ENCODE results near the gene NLRP7. TPM values are rescaled to one million over a fixed set of nuclear protein-coding genes. Genes with fewer than 3 reads are reported as not detected.
"Not testable (repeated sequence)": the region's sequence is repeated elsewhere in the genome, so short reads cannot be mapped to it uniquely, and the experiment has no call there.

Gene NLRP7
- total RNA-seq, 1 experiment from 2014 or later: not detected

- no TSS peak for BruUV-seq (replicated peaks)
- H3F3A ChIP-seq (ENCODE audit: low read length, unreplicated experiment): no peaks in the 10 kb centered on the region
- CTCF ChIA-PET: no interaction called here
- H4K20me1 ChIP-seq (ENCODE audit: low read length): no peaks in the 10 kb centered on the region
- H2AFZ ChIP-seq (ENCODE audit: low read length): no peak overlapping the region
- H3K9me3 ChIP-seq (ENCODE audit: low read length): no peaks in the 10 kb centered on the region
- H3K4me2 ChIP-seq (ENCODE audit: low read length): no peak overlapping the region
- DNase-seq (no peak), ATAC-seq (no peak)
- no peak overlapping the region for H3K4me3 ChIP-seq (ENCODE audit: low read length)
- TF ChIP-seq EZH2phosphoT487 (IDR thresholded peaks at IDR 0.05; ENCODE audit: borderline replicate concordance, low read length): no peak
- no peaks in the 10 kb centered on the region for H3K4me1 ChIP-seq (ENCODE audit: insufficient read depth, low read length)
- no peak overlapping the region for H3K27ac ChIP-seq (ENCODE audit: low read length)
- peaks cover 32% of the 10 kb centered on the region for H3K27me3 ChIP-seq (ENCODE audit: low read length)
- no peak overlapping the region for H3K9ac ChIP-seq (ENCODE audit: low read length)
- no peaks in the 10 kb centered on the region for H3K79me2 ChIP-seq (ENCODE audit: low read length)
- H3K9me2 ChIP-seq (replicated peaks; ENCODE audit: low read length): no peaks in the 10 kb centered on the region
- intact Hi-C loops (cut with micrococcal nuclease): no loop called here
- no peaks in the 10 kb centered on the region for H3K36me3 ChIP-seq (ENCODE audit: low read depth, low read length)
- POLR2A ChIA-PET (ENCODE audit: unreplicated experiment): no interaction called here
Measured at GRCh38 chr19:54906819-54907218, 40.5 kb downstream of the NLRP7 start.

GRCh38 chr19:54905803-54906511 is 41.4 kb downstream of the NLRP7 start, which contains the start of gene NCR1:
TSS of gene NCR1 (plus strand) at chr19:54906148. CDS start at chr19:54906188, 40 bp downstream.
- H3K9ac ChIP-seq (ENCODE audit: low read length): no peak within 1 kb of the TSS
- no peak for ATAC-seq
- H3K27me3 ChIP-seq (ENCODE audit: low read length): peaks cover 34% of the 10 kb centered on the region
- H3K79me2 ChIP-seq (ENCODE audit: low read length): no peaks in the 10 kb centered on the region
- H3F3A ChIP-seq (ENCODE audit: low read length, unreplicated experiment): no peaks in the 10 kb centered on the region
- no peak within 1 kb of the TSS for H3K4me3 ChIP-seq (ENCODE audit: low read length)
- H4K20me1 ChIP-seq (ENCODE audit: low read length): no peaks in the 10 kb centered on the region
- intact Hi-C loops (cut with micrococcal nuclease): no loop called here
- H2AFZ ChIP-seq (ENCODE audit: low read length): no peak within 1 kb of the TSS
- no peak within 1 kb of the TSS for H3K27ac ChIP-seq (ENCODE audit: low read length)
- no peaks in the 10 kb centered on the region for H3K9me2 ChIP-seq (replicated peaks; ENCODE audit: low read length)
- CTCF ChIA-PET: no interaction called here
- no peak for DNase-seq
- no peaks in the 10 kb centered on the region for H3K9me3 ChIP-seq (ENCODE audit: low read length)
- H3K4me1 ChIP-seq (ENCODE audit: insufficient read depth, low read length): no peaks in the 10 kb centered on the region
- POLR2A ChIA-PET (ENCODE audit: unreplicated experiment): no interaction called here
- no peak within 1 kb of the TSS for H3K4me2 ChIP-seq (ENCODE audit: low read length)
- TF ChIP-seq EZH2 (IDR thresholded peaks at IDR 0.05; ENCODE audit: low read length, unreplicated experiment) (no peak), CTCF (conservative IDR thresholded peaks at IDR 0.05; ENCODE audit: low read depth, low read length) (no peak), EZH2phosphoT487 (IDR thresholded peaks at IDR 0.05; ENCODE audit: borderline replicate concordance, low read length) (no peak)
- BruUV-seq (replicated peaks): no TSS peak
- no peaks in the 10 kb centered on the region for H3K36me3 ChIP-seq (ENCODE audit: low read depth, low read length)

- ChIA-PET CTCF (no interaction called here), POLR2A (ENCODE audit: unreplicated experiment) (no interaction called here)
- Histone ChIP-seq H3K36me3 (ENCODE audit: low read depth, low read length) (no peaks in the 10 kb centered on the region), H3K9ac (ENCODE audit: low read length) (no peak overlapping the region), H3K79me2 (ENCODE audit: low read length) (no peaks in the 10 kb centered on the region), H3K27ac (ENCODE audit: low read length) (no peak overlapping the region), H3F3A (ENCODE audit: low read length, unreplicated experiment) (no peaks in the 10 kb centered on the region), H3K4me3 (ENCODE audit: low read length) (no peak overlapping the region), H3K4me1 (ENCODE audit: insufficient read depth, low read length) (no peaks in the 10 kb centered on the region), H3K27me3 (ENCODE audit: low read length) (peaks cover 38% of the 10 kb centered on the region), H2AFZ (ENCODE audit: low read length) (no peak overlapping the region), H3K9me2 (replicated peaks; ENCODE audit: low read length) (no peaks in the 10 kb centered on the region), H3K9me3 (ENCODE audit: low read length) (no peaks in the 10 kb centered on the region), H4K20me1 (ENCODE audit: low read length) (no peaks in the 10 kb centered on the region), H3K4me2 (ENCODE audit: low read length) (no peak overlapping the region)
- ATAC-seq (no peak), DNase-seq (no peak)
- BruUV-seq (replicated peaks): no TSS peak
- no peak for TF ChIP-seq EZH2phosphoT487 (IDR thresholded peaks at IDR 0.05; ENCODE audit: borderline replicate concordance, low read length)
- no peak for TF ChIP-seq EZH2 (IDR thresholded peaks at IDR 0.05; ENCODE audit: low read length, unreplicated experiment)
- TF ChIP-seq CTCF (conservative IDR thresholded peaks at IDR 0.05; ENCODE audit: low read depth, low read length): no peak
- intact Hi-C loops (cut with micrococcal nuclease): no loop called here
Measured at GRCh38 chr19:54905421-54905802, 41.9 kb downstream of the NLRP7 start.

GRCh38 chr19:54904261-54904660 is 43.1 kb downstream of the NLRP7 start:
- H2AFZ ChIP-seq (ENCODE audit: low read length); H3K9me3 ChIP-seq (ENCODE audit: low read length); H4K20me1 ChIP-seq (ENCODE audit: low read length); H3K36me3 ChIP-seq (ENCODE audit: low read depth, low read length); POLR2A ChIA-PET (ENCODE audit: unreplicated experiment); H3K27ac ChIP-seq (ENCODE audit: low read length); H3F3A ChIP-seq (ENCODE audit: low read length, unreplicated experiment); H3K9ac ChIP-seq (ENCODE audit: low read length); H3K79me2 ChIP-seq (ENCODE audit: low read length); H3K4me1 ChIP-seq (ENCODE audit: insufficient read depth, low read length); H3K9me2 ChIP-seq (replicated peaks; ENCODE audit: low read length); H3K4me2 ChIP-seq (ENCODE audit: low read length); intact Hi-C loops (cut with micrococcal nuclease); ATAC-seq; H3K4me3 ChIP-seq (ENCODE audit: low read length); CTCF ChIA-PET; DNase-seq; BruUV-seq (replicated peaks): not testable (repeated sequence)
- peaks cover 47% of the 10 kb centered on the region for H3K27me3 ChIP-seq (ENCODE audit: low read length)

Measured in PC-3 (cell line).